WTC11 (cell line): ENCODE results near the gene ZACN.

Experiments used
- ATF1 ChIP-seq: sonication (generic); formaldehyde crosslinking; IDR thresholded peaks from 2 replicates; pipeline ENCODE4 v1.8.1; 2023; ENCODE audit warnings: mild to moderate bottlenecking, moderate library complexity, missing genetic modification reagents
- CREB1 ChIP-seq: sonication (generic); formaldehyde crosslinking; IDR thresholded peaks from 2 replicates; pipeline ENCODE4 v1.8.0; 2023; ENCODE audit warnings: mild to moderate bottlenecking, missing genetic modification reagents
- CREM ChIP-seq: sonication (generic); formaldehyde crosslinking; IDR thresholded peaks from 2 replicates; pipeline ENCODE4 v1.8.1; 2022; ENCODE audit warnings: mild to moderate bottlenecking, missing genetic modification reagents, moderate library complexity
- ELF4 ChIP-seq: sonication (generic); formaldehyde crosslinking; IDR thresholded peaks from 2 replicates; pipeline ENCODE4 v1.8.1; 2022; ENCODE audit warnings: low read depth, mild to moderate bottlenecking, moderate library complexity, missing genetic modification reagents
- IRF2 ChIP-seq: sonication (generic); formaldehyde crosslinking; IDR thresholded peaks from 2 replicates; pipeline ENCODE4 v1.8.0; 2022; ENCODE audit warnings: low read depth, missing genetic modification reagents, borderline replicate concordance
- MYBL2 ChIP-seq: sonication (generic); formaldehyde crosslinking; IDR thresholded peaks from 2 replicates; pipeline ENCODE4 v1.8.1; 2023; ENCODE audit warnings: mild to moderate bottlenecking, moderate library complexity, missing genetic modification reagents
- NR1H2 ChIP-seq: sonication (generic); formaldehyde crosslinking; IDR thresholded peaks from 2 replicates; pipeline ENCODE4 v1.9.0; 2021; ENCODE audit warnings: mild to moderate bottlenecking, moderate library complexity, missing genetic modification reagents
- TEAD4 ChIP-seq: sonication (generic); formaldehyde crosslinking; IDR thresholded peaks from 2 replicates; pipeline ENCODE4 v1.8.0; 2022; ENCODE audit warnings: mild to moderate bottlenecking, missing genetic modification reagents
- ZNF219 ChIP-seq: sonication (generic); formaldehyde crosslinking; IDR thresholded peaks from 2 replicates; pipeline ENCODE4 v1.8.0; 2023; ENCODE audit warnings: missing genetic modification reagents, mild to moderate bottlenecking, borderline replicate concordance
- ZNF423 ChIP-seq: fragments of 250-450 bp; sonication (Bioruptor Pico); IDR thresholded peaks from 2 replicates; pipeline ENCODE4 v2.1.2; 2022; ENCODE audit warnings: mild to moderate bottlenecking, moderate library complexity
- TF ChIP-seq, protein P1 (sequence below): fragments of 200-600 bp; IDR thresholded peaks from 2 replicates; pipeline ENCODE4 v1.8.0; 2022; ENCODE audit warnings: antibody characterized with exemption
- TF ChIP-seq, protein P2 (sequence below): sonication (generic); formaldehyde crosslinking; IDR thresholded peaks from 2 replicates; pipeline ENCODE4 v1.8.0; 2022; ENCODE audit warnings: mild to moderate bottlenecking, missing genetic modification reagents
- TF ChIP-seq, protein P3 (sequence below): sonication (generic); formaldehyde crosslinking; IDR thresholded peaks from 2 replicates; pipeline ENCODE4 v1.8.0; 2022; ENCODE audit warnings: mild to moderate bottlenecking, missing genetic modification reagents
- TF ChIP-seq, protein P4 (sequence below): sonication (generic); formaldehyde crosslinking; IDR thresholded peaks from 2 replicates; pipeline ENCODE4 v1.8.1; 2023; ENCODE audit warnings: mild to moderate bottlenecking, missing genetic modification reagents

DNA sequence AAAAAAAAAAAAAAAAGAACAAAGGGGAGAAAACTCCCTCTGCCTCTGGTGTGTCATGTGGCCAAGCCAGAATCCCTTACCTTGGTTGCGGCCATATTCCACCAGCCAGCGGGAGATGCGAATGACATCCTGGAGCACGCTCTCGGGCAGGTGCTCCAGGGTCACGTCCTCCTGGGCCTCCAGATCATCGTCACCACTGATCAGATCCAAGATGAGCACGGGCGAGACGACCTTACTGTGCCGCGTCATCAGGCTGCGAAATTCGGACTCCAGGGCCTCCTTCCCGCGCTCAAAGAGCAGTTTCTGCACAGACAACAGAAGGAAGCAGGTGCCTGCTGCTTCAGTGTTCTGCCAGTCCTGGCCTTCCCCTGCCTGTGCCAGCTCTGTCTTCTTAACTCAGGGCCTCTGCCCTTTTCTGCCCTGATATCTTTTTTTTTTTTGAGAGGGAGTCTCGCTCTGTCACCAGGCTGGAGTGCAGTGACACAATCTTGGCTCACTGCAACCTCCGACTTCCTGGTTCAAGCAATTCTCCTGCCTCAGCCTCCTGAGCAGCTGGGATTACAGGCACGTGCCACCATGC, 18.8 kb downstream of the ZACN start:
- TF ChIP-seq, protein P1, sequence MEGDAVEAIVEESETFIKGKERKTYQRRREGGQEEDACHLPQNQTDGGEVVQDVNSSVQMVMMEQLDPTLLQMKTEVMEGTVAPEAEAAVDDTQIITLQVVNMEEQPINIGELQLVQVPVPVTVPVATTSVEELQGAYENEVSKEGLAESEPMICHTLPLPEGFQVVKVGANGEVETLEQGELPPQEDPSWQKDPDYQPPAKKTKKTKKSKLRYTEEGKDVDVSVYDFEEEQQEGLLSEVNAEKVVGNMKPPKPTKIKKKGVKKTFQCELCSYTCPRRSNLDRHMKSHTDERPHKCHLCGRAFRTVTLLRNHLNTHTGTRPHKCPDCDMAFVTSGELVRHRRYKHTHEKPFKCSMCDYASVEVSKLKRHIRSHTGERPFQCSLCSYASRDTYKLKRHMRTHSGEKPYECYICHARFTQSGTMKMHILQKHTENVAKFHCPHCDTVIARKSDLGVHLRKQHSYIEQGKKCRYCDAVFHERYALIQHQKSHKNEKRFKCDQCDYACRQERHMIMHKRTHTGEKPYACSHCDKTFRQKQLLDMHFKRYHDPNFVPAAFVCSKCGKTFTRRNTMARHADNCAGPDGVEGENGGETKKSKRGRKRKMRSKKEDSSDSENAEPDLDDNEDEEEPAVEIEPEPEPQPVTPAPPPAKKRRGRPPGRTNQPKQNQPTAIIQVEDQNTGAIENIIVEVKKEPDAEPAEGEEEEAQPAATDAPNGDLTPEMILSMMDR = no peak
- TF ChIP-seq IRF2 (no peak), MYBL2 (CRISPR knock-in tag) (no peak), CREB1 (CRISPR knock-in tag) (no peak), ZNF219 (CRISPR knock-in tag) (no peak), ZNF423 (CRISPR knock-in tag) (no peak), TEAD4 (CRISPR knock-in tag) (no peak), ELF4 (no peak), ATF1 (CRISPR knock-in tag) (no peak), NR1H2 (CRISPR knock-in tag) (no peak), CREM (no peak)
- TF ChIP-seq, protein P2, sequence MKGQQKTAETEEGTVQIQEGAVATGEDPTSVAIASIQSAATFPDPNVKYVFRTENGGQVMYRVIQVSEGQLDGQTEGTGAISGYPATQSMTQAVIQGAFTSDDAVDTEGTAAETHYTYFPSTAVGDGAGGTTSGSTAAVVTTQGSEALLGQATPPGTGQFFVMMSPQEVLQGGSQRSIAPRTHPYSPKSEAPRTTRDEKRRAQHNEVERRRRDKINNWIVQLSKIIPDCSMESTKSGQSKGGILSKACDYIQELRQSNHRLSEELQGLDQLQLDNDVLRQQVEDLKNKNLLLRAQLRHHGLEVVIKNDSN = no peak
- TF ChIP-seq, protein P3, sequence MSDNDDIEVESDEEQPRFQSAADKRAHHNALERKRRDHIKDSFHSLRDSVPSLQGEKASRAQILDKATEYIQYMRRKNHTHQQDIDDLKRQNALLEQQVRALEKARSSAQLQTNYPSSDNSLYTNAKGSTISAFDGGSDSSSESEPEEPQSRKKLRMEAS (CRISPR knock-in tag) = no peak
- TF ChIP-seq, protein P4, sequence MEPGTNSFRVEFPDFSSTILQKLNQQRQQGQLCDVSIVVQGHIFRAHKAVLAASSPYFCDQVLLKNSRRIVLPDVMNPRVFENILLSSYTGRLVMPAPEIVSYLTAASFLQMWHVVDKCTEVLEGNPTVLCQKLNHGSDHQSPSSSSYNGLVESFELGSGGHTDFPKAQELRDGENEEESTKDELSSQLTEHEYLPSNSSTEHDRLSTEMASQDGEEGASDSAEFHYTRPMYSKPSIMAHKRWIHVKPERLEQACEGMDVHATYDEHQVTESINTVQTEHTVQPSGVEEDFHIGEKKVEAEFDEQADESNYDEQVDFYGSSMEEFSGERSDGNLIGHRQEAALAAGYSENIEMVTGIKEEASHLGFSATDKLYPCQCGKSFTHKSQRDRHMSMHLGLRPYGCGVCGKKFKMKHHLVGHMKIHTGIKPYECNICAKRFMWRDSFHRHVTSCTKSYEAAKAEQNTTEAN = no peak
